ENCODE results near the gene TRAPPC10.

DNA sequence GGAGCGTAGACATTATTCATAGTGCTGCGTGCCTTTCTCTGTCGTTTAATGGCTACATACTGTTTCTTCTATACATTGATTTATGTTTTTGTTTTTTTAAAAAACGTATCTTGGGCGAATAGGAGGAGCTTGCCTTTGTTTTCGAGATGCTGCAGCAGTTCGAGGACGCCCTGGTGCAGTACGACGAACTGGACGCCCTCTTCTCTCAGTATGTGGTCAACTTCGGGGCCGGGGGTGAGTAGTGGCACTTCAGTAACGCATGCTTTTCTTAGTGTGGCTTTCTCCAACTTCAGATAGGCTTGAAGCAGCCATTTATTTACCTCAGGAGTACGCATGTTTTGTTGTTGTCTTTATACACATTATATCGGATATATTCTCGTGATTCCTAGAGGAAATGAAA lies 46.9 kb downstream of the TRAPPC10 start:
- no peak for TF ChIP-seq POLR2A (IDR thresholded peaks at IDR 0.05)
- TF ChIP-seq POLR2AphosphoS5 (IDR thresholded peaks at IDR 0.05), result no peak
